Gastroesophageal sphincter (tissue), 4 donors: ENCODE measurements around the gene MARK2. TPM values are rescaled to one million over a fixed set of nuclear protein-coding genes. Genes with fewer than 3 reads are reported as not detected.
A peak's percentile ranks its signal among the peaks of the same experiment; 100 is the strongest.

Source experiments
- ATAC-seq: fragments of 150-250 bp; one replicate; pipeline ENCODE4 v1.9.1; 2016; ENCODE audit warnings: mild to moderate bottlenecking, moderate library complexity
- H3K27ac ChIP-seq, 4 donors: fragments of 200-600 bp; sonication (generic) in 3 of 4; 1 replicate in 3 of 4; 2 replicates in 1 of 4; pipeline ENCODE4 v1.5.1; 2016 to 2019
- H3K27me3 ChIP-seq: fragments of 200-600 bp; sonication (generic); one replicate; pipeline ENCODE4 v1.5.1; 2019
- H3K36me3 ChIP-seq, 2 donors: fragments of 200-600 bp; sonication (generic); one replicate each; pipeline ENCODE4 v1.5.1; 2019; ENCODE audit warnings: control low read depth in 1 of 2
- H3K4me1 ChIP-seq, 3 donors: fragments of 200-600 bp; sonication (generic); 1 replicate in 2 of 3; 2 replicates in 1 of 3; pipeline ENCODE4 v1.5.1; 2016 to 2019; ENCODE audit warnings: control low read depth in 2 of 3
- H3K4me3 ChIP-seq, 2 donors: fragments of 200-600 bp; sonication (generic); one replicate each; pipeline ENCODE4 v1.5.1; 2019; ENCODE audit warnings: mild to moderate bottlenecking in 1 of 2, moderate library complexity in 1 of 2
- H3K9me3 ChIP-seq, 3 donors: fragments of 200-600 bp; sonication (generic); one replicate each; pipeline ENCODE4 v1.5.1; 2017 to 2019; ENCODE audit warnings: control low read depth in 2 of 3
- EP300 ChIP-seq: sonication (generic); formaldehyde crosslinking; IDR thresholded peaks from one replicate; pipeline ENCODE4 v1.6.1; 2017; ENCODE audit warnings: antibody characterized with exemption, mild to moderate bottlenecking
- POLR2A ChIP-seq, 2 donors: fragments of 450-650 bp; IDR thresholded peaks; one replicate each; pipeline ENCODE4 v1.6.1; 2017; ENCODE audit warnings: antibody characterized with exemption in 2 of 2, mild to moderate bottlenecking in 2 of 2, moderate library complexity in 1 of 2
- POLR2AphosphoS5 ChIP-seq: sonication (generic); formaldehyde crosslinking; IDR thresholded peaks from one replicate; pipeline ENCODE4 v1.6.1; 2017; ENCODE audit warnings: antibody characterized with exemption
- WGBS, 2 donors: methylation state at CpG; one replicate each; pipeline ENCODE4 v1.1.5; 2018; ENCODE audit warnings: low coverage in 1 of 2; 5-methylcytosine and 5-hydroxymethylcytosine counted together
- total RNA-seq, 4 donors: library from RNA; depleted of rRNA; stranded (reverse); fragments of >200 nt; gene quantifications; one replicate each; pipeline ENCODE4 v1.1.0, GENCODE V29; 2016
- TF ChIP-seq, protein P1 (sequence below), 4 experiments: fragments of 200-600 bp in 2 of 4; fragments of 450-650 bp in 2 of 4; sonication (generic) in 1 of 4; IDR thresholded peaks; one replicate each; pipeline ENCODE4 v1.5.1; 2017 to 2019; ENCODE audit warnings: antibody characterized with exemption in 4 of 4, mild to moderate bottlenecking in 2 of 4, moderate library complexity in 2 of 4

Gene MARK2
- total RNA-seq, 4 donors from 2014 or later: 17.4 to 42.5 (median 23.8) TPM

DNA sequence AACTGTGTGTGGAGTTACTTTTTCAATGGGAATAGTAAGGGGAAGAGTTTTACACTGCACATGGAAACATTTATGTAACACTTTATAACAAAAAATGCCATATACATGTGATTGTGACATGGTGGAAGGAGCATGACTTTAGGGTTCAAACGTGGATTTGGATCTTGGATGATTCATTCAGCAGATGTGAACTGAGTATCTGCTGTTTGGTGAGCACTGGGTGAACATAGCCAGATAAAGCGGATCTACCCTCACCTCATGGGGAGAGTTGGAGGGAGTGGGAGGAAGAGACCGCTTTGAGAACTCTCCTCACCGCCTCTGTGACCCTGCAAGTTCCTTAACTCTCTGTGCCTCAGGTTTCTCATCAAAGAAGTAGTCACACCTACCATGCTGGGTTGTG is 103.0 kb downstream of the MARK2 start:
- Histone ChIP-seq H3K27ac (no peak overlapping the region), H3K36me3 (peaks cover 0 to 9% of the 10 kb centered on the region in 2 donors), H3K4me3 (no peak overlapping the region), H3K9me3 (no peaks in the 10 kb centered on the region), H3K27me3 (no peaks in the 10 kb centered on the region), H3K4me1 (peaks cover 0 to 47% (median 10%) of the 10 kb centered on the region in 3 donors)
- no peak for ATAC-seq
- WGBS, 2 donors: 76 to 79% methylated on average over 4 of the region's 4 CpGs
- TF ChIP-seq, protein P1, sequence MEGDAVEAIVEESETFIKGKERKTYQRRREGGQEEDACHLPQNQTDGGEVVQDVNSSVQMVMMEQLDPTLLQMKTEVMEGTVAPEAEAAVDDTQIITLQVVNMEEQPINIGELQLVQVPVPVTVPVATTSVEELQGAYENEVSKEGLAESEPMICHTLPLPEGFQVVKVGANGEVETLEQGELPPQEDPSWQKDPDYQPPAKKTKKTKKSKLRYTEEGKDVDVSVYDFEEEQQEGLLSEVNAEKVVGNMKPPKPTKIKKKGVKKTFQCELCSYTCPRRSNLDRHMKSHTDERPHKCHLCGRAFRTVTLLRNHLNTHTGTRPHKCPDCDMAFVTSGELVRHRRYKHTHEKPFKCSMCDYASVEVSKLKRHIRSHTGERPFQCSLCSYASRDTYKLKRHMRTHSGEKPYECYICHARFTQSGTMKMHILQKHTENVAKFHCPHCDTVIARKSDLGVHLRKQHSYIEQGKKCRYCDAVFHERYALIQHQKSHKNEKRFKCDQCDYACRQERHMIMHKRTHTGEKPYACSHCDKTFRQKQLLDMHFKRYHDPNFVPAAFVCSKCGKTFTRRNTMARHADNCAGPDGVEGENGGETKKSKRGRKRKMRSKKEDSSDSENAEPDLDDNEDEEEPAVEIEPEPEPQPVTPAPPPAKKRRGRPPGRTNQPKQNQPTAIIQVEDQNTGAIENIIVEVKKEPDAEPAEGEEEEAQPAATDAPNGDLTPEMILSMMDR (IDR thresholded peaks at IDR 0.05): no peak
- TF ChIP-seq POLR2A (IDR thresholded peaks at IDR 0.05) (no peak), EP300 (no peak), POLR2AphosphoS5 (no peak)

DNA sequence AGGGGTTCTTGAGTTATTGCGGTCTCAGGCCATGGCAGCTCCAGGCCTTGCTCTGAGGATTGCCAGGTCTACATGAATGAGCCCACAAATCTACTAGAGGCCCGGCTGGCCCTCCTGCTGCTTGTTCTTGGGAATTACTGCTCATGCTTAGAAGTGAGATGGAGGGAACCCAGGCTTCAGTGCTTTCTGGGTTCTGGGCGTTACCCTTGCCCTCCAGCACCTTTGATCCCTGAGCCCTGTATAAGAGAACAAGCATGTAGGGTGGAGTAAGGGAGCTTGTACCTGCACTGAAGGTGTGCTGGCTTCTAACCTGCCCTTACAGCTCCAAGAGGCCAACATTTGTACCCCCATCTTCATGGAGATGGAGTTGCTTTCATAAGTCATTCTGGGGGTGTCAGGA is 103.9 kb downstream of the MARK2 start:
- no peaks in the 10 kb centered on the region for H3K9me3 ChIP-seq
- H3K4me3 ChIP-seq: no peak overlapping the region
- no peak overlapping the region for H3K27ac ChIP-seq
- no peak for ATAC-seq
- H3K27me3 ChIP-seq: no peaks in the 10 kb centered on the region
- peaks cover 0 to 46% (median 10%) of the 10 kb centered on the region in 3 donors for H3K4me1 ChIP-seq
- 82% methylated on average over 2 of the region's 3 CpGs; no CpG with 5 or more reads in 1 of the 2 donors for WGBS, 2 donors
- peaks cover 0 to 18% of the 10 kb centered on the region in 2 donors for H3K36me3 ChIP-seq
- TF ChIP-seq, protein P1 (IDR thresholded peaks at IDR 0.05): no peak

DNA sequence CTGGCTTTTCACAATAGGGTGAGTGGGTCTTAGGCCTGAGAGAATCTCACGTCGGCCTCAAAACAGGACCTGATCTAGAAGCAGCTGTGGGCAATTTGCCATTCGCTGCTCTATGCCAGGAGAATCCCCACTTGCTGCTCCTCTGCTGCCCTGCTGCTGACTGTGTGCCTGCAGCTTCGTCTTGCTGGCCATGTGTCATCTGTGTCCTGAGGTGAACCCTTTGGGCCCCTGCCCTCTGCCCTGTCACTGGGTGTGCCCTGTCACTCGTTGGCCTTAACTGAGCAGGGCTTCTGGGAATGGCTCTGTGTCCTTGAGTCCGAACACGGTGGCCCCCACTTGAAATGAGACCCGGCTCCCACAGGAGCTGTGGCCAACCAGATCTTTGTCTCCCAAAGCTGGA is 106.1 kb downstream of the MARK2 start:
- Histone ChIP-seq H3K36me3 (peaks cover 0 to 36% of the 10 kb centered on the region in 2 donors), H3K9me3 (no peaks in the 10 kb centered on the region), H3K27me3 (no peaks in the 10 kb centered on the region), H3K4me1 (peaks cover 0 to 29% (median 6%) of the 10 kb centered on the region in 3 donors), H3K27ac (peak overlapping the region; percentile 2 to 77 (median 74)), H3K4me3 (no peak overlapping the region)
- TF ChIP-seq, protein P1 (IDR thresholded peaks at IDR 0.05): no peak
- no peak for TF ChIP-seq EP300
- TF ChIP-seq POLR2A (IDR thresholded peaks at IDR 0.05): no peak
- TF ChIP-seq POLR2AphosphoS5: no peak
- WGBS, 2 donors: 34 to 38% methylated on average over 4 to 5 of the region's 8 CpGs
- peak; percentile 12 for ATAC-seq

DNA sequence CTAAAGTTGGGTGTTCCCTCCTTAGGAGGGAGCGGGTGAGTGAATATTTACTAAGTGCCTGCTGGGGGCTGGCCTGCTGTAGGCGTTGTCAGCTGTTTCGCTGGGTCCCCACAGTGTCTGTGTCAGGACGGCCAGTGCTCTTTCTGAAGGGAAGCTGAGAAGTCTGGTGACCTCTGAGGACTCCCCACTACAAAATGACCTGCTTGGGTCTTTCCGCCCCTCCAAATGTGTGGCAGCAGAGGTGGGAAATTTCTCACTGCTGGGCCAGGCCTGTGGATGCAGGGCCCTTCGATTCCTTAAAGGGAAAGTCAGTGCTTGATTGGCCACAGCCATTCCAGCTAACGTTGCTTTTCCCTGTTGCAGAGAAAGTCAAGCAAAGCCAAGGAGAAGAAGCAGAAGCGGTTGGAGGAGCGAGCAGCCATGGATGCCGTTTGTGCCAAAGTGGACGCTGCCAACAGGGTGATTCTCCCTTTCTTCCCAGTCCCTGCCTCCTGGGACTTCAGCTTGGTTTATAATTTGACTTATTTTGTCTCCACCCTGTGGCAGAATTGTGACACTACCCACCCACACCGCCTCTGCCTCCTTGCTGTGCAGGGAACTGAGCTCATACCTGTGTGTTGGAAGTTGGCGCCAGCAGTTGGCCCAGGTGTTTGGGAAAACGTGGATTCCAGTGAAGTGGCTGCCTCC is 106.7 kb downstream of the MARK2 start:
- TF ChIP-seq, protein P1 (IDR thresholded peaks at IDR 0.05): peak in 3 of 4 experiments; percentile 92 to 94 (median 92)
- no peak for TF ChIP-seq POLR2AphosphoS5
- Histone ChIP-seq H3K27ac (peak overlapping the region; percentile 2 to 77 (median 74)), H3K4me1 (peaks cover 0 to 23% (median 6%) of the 10 kb centered on the region in 3 donors), H3K27me3 (no peaks in the 10 kb centered on the region), H3K4me3 (peak overlapping the region in 1 of 2 donors; percentile 32), H3K36me3 (peaks cover 0 to 43% of the 10 kb centered on the region in 2 donors), H3K9me3 (no peaks in the 10 kb centered on the region)
- 14 to 17% methylated on average over 4 to 8 of the region's 14 CpGs for WGBS, 2 donors
- ATAC-seq: peak; percentile 89

DNA sequence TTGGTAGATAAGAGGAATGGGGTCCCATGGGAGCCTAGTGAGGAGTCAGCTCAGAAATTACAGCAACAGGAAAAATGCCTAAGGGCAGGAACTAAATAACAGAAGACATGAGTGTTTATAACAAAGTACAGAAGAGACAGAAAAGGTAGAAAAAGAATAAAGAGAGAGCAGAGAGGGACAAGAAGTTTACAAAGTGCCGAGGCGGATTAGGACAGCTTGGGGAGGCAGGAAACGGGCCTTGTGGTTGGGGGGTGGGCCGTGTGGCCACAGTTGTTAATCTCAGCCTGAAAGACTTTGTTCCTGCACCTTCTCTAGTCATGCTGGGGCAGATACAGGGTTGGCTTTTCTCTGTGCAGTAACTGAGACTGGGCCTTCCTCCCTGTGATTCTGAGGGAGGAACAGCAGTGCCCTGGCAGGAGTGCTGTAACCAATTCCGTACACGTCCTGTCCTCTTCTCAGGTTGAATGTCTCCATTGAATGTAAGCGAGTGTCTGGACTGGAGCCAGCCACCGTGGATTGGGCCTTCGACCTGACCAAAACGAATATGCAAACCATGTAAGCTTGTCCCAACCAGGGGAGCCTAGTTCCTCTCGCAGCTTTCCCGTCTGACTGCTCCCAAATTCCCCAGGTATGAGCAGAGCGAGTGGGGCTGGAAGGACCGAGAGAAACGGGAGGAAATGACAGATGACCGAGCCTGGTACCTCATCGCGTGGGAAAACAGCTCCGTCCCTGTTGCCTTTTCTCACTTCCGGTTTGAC is 113.0 kb downstream of the MARK2 start:
- Histone ChIP-seq H3K4me1 (no peaks in the 10 kb centered on the region), H3K27me3 (no peaks in the 10 kb centered on the region), H3K27ac (no peak overlapping the region), H3K36me3 (peaks cover 0 to 83% of the 10 kb centered on the region in 2 donors), H3K9me3 (no peaks in the 10 kb centered on the region), H3K4me3 (no peak overlapping the region)
- ATAC-seq: no peak
- TF ChIP-seq POLR2A (IDR thresholded peaks at IDR 0.05): no peak
- no peak for TF ChIP-seq EP300
- TF ChIP-seq, protein P1 (IDR thresholded peaks at IDR 0.05): no peak
- TF ChIP-seq POLR2AphosphoS5: no peak
- 61 to 76% methylated on average over 3 to 10 of the region's 20 CpGs for WGBS, 2 donors
